ENCODE data around the gene BAG2.

The BAG2 gene

GRCh38 chr6:57224769-57225515, 52.8 kb downstream of the BAG2 start:
- DNase-seq: no peak

DNA sequence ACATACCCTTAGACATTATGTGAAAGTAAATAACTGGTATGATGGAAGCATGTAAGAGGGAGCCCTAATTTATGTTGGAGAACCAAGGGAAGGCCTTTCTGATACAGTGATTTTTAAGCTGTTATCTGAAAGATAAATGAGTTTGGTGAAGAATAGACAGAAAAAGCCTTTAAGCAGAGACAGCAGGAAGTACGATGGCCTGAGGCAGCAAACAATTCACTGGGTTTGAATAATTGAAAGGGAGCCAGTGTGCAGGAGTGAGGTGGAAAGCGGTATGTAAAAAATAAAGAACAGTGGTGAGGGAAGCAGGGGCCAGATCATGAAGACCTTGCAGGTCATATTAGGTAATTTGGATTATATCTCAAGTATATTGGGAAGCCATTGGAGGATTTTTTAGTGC, 54.1 kb downstream of the BAG2 start:
- DNase-seq: no peak
